Mucosa of descending colon (tissue), 3 donors: ENCODE measurements around the gene ADAMTS17. TPM values are rescaled to one million over a fixed set of nuclear protein-coding genes. Genes with fewer than 3 reads are reported as not detected.

Source experiments
- ATAC-seq: fragments of 200-7000 bp; cut with Tn5 transposase; one replicate; pipeline ENCODE4 v1.9.1; 2020; ENCODE audit warnings: mild to moderate bottlenecking, moderate library complexity
- DNase-seq, 3 donors: peaks; one replicate each; pipeline ENCODE4 v3.0.0-alpha.2; 2020
- H3K36me3 ChIP-seq: fragments of 200-600 bp; one replicate; pipeline ENCODE4 v1.8.0; 2021; ENCODE audit warnings: low read depth, mild to moderate bottlenecking
- H3K4me1 ChIP-seq: fragments of 200-600 bp; one replicate; pipeline ENCODE4 v1.8.0; 2021; ENCODE audit warnings: low read depth, mild to moderate bottlenecking
- H3K4me3 ChIP-seq: fragments of 200-600 bp; one replicate; pipeline ENCODE4 v1.8.0; 2021; ENCODE audit warnings: mild to moderate bottlenecking
- H3K9me3 ChIP-seq: fragments of 200-600 bp; one replicate; pipeline ENCODE4 v1.8.0; 2021; ENCODE audit warnings: mild to moderate bottlenecking
- intact Hi-C, 2 donors: fragments of 100-400 bp; cut with DNase I in 1 of 2; cut with micrococcal nuclease in 1 of 2; formaldehyde crosslinking; loops; one replicate each; pipeline versions ENCODE4 v1.11.0 to v1.11.1; 2022; cut with DNase I, micrococcal nuclease
- total RNA-seq, 3 donors: library from RNA; stranded (reverse); fragmentation: NEBNext Ultra II Directional in 2 of 3; extraction: Animal tissue kit (Norgen Biotek cat#: 25700) in 2 of 3; gene quantifications; one replicate each; pipeline versions ENCODE4 v1.2.1 to v1.2.4, GENCODE V29; 2021 to 2023
- TF ChIP-seq, protein P1 (sequence below): fragments of 200-600 bp; IDR thresholded peaks from one replicate; pipeline ENCODE4 v1.8.0; 2022; ENCODE audit warnings: antibody characterized with exemption, mild to moderate bottlenecking
- donor health status: DM: no; HTN: no; CAD: no; lungs with moderate emphysema.
- donor health status: DM: no; HTN: no; CAD: no.
- donor health status: DM: no; HTN: yes; CAD: no.

ADAMTS17 gene
- total RNA-seq, 3 donors from 2014 or later = 5.2 to 13.8 (median 6.3) TPM

GRCh38 chr15:100292010-100292409, 49.8 kb downstream of the ADAMTS17 start:
- ATAC-seq (no peak), DNase-seq (no peak)
- intact Hi-C loops = no loop called here
- no peaks in the 10 kb centered on the region for H3K4me1 ChIP-seq
- TF ChIP-seq, protein P1, sequence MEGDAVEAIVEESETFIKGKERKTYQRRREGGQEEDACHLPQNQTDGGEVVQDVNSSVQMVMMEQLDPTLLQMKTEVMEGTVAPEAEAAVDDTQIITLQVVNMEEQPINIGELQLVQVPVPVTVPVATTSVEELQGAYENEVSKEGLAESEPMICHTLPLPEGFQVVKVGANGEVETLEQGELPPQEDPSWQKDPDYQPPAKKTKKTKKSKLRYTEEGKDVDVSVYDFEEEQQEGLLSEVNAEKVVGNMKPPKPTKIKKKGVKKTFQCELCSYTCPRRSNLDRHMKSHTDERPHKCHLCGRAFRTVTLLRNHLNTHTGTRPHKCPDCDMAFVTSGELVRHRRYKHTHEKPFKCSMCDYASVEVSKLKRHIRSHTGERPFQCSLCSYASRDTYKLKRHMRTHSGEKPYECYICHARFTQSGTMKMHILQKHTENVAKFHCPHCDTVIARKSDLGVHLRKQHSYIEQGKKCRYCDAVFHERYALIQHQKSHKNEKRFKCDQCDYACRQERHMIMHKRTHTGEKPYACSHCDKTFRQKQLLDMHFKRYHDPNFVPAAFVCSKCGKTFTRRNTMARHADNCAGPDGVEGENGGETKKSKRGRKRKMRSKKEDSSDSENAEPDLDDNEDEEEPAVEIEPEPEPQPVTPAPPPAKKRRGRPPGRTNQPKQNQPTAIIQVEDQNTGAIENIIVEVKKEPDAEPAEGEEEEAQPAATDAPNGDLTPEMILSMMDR = no peak
- no peaks in the 10 kb centered on the region for H3K36me3 ChIP-seq
- peaks cover 4% of the 10 kb centered on the region for H3K9me3 ChIP-seq
- H3K4me3 ChIP-seq = no peak overlapping the region

DNA sequence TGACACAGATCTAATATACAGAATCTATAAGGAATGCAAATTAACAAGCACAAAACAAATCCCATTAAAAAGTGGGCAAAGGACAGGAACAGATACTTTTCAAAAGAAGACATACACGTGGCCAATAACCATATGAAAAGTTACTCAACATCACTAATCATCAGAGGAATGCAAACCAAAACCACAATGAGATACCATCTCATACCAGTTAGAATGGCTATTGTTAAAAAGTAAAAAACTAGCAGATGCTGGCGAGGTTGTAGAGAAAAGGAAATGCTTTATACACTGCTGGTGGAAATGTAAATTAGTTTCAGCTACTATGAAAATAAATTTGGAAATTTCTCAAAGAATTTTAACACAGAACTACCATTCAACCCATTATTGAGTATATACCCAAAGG, 50.7 kb downstream of the ADAMTS17 start:
- intact Hi-C loops = no loop called here
- H3K9me3 ChIP-seq = peaks cover 4% of the 10 kb centered on the region
- no peak overlapping the region for H3K4me3 ChIP-seq
- H3K36me3 ChIP-seq = no peaks in the 10 kb centered on the region
- no peaks in the 10 kb centered on the region for H3K4me1 ChIP-seq
- ATAC-seq (no peak), DNase-seq (no peak)
- TF ChIP-seq, protein P1 = no peak

- Histone ChIP-seq H3K4me3 (no peak overlapping the region), H3K9me3 (peaks cover 4% of the 10 kb centered on the region), H3K36me3 (no peaks in the 10 kb centered on the region), H3K4me1 (no peaks in the 10 kb centered on the region)
- intact Hi-C loops = no loop called here
- TF ChIP-seq, protein P1 = no peak
- ATAC-seq = no peak
- DNase-seq = no peak
These were observed 56.0 kb downstream of the ADAMTS17 start for GRCh38 chr15:100285641-100286295.

- intact Hi-C loops = no loop called here
- TF ChIP-seq, protein P1 = no peak
- peak; percentile 37 for ATAC-seq
These were observed 57.1 kb downstream of the ADAMTS17 start for GRCh38 chr15:100284701-100285100.

GRCh38 chr15:100284191-100284590, 57.6 kb downstream of the ADAMTS17 start:
- Histone ChIP-seq H3K4me1 (no peaks in the 10 kb centered on the region), H3K9me3 (peaks cover 4% of the 10 kb centered on the region), H3K36me3 (no peaks in the 10 kb centered on the region), H3K4me3 (no peak overlapping the region)
- DNase-seq (no peak), ATAC-seq (no peak)
- intact Hi-C loops = no loop called here
- TF ChIP-seq, protein P1 = no peak

More at GRCh38 chr15:100284701-100285100, 57.1 kb downstream of the ADAMTS17 start:
- H3K9me3 ChIP-seq = peaks cover 4% of the 10 kb centered on the region
- no peaks in the 10 kb centered on the region for H3K36me3 ChIP-seq
- no peaks in the 10 kb centered on the region for H3K4me1 ChIP-seq
- peak in 2 of 3 donors; percentile 28 to 52 for DNase-seq
- H3K4me3 ChIP-seq = no peak overlapping the region
